Midbrain (tissue), 1 donor: ENCODE data around the gene CLIC6.
"Not testable (repeated sequence)": the region's sequence is repeated elsewhere in the genome, so short reads cannot be mapped to it uniquely, and the experiment has no call there.

Experiments
- DNase-seq: peaks from one replicate; lab custom pipeline; 2025; lab: John Stamatoyannopoulos, UW

Gene CLIC6

GRCh38 chr21:34651642-34652041, 17.2 kb upstream of the CLIC6 start:
- DNase-seq, result no peak

- DNase-seq, result no peak
Observed at GRCh38 chr21:34653522-34653921, 15.3 kb upstream of the CLIC6 start.

DNA sequence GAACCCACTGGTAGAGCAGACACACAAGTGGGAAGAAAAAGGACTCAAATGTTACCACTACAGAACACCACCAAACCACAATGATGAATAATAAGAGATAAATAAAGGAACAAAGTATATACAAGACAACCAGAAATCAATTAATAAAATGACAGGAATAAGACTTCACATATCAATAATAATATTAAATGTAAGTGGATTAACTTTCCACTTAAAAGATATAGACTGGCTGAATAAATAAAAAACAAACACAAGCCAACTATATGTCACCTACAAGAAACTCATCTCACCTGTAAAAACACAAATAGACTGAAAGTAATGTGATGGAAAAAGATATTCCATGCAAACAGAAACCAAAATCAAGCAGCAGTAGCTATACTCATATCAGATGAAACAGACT, 6.9 kb upstream of the CLIC6 start:
- no peak for DNase-seq

DNA sequence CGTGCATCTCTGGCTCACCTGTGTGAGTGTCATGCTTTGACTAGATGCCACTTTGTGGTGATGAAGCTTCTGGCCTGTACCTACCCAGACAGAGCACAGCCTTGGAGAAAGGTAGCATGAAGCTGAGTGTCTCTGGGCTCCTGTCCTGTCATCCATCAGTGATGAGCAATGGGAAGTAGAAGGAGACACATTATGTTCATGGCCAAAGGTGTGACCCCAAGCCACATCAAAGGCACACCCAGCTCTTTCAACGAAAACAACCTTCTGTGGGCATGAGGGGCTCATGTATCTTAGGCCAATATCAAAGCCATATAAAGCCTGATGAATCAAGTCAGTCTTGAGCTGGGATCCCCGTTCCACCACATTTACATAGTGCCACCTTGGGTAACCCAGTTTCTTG, 1.0 kb upstream of the CLIC6 start:
- no peak for DNase-seq

GRCh38 chr21:34669149-34669879, 520 bp downstream of the CLIC6 start:
- no peak for DNase-seq

DNA sequence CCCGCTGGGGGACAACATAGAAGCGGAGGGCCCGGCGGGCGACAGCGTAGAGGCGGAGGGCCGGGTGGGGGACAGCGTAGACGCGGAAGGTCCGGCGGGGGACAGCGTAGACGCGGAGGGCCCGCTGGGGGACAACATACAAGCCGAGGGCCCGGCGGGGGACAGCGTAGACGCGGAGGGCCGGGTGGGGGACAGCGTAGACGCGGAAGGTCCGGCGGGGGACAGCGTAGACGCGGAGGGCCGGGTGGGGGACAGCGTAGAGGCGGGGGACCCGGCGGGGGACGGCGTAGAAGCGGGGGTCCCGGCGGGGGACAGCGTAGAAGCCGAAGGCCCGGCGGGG, 1.1 kb downstream of the CLIC6 start:
- DNase-seq, result not testable (repeated sequence)

- no peak for DNase-seq
Observed at GRCh38 chr21:34670220-34670961, 1.6 kb downstream of the CLIC6 start.

GRCh38 chr21:34670962-34671348, 2.2 kb downstream of the CLIC6 start:
- DNase-seq, result no peak

- DNase-seq, result no peak
Observed at GRCh38 chr21:34671462-34671861, 2.7 kb downstream of the CLIC6 start.

GRCh38 chr21:34671891-34672290, 3.1 kb downstream of the CLIC6 start:
- DNase-seq, result no peak

DNA sequence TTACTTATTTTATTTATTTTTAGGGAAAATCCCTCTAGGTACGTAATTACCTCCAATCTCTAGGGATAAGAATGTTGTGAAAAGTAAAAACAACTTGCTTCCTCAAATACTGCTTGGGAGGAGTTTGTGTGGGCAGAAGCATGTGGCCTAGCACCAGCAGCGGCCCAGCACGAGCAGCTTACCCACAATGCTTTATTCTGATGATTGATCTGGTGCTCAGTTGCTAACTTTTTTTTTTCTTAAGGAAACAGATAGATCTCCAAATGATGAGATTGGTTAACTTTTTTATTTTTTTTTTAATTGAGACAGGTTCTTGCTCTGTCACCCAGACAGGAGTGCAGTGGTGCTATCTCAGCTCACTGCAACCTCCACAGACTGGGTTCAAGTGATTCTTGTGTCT, 4.2 kb downstream of the CLIC6 start:
- DNase-seq, result no peak

DNA sequence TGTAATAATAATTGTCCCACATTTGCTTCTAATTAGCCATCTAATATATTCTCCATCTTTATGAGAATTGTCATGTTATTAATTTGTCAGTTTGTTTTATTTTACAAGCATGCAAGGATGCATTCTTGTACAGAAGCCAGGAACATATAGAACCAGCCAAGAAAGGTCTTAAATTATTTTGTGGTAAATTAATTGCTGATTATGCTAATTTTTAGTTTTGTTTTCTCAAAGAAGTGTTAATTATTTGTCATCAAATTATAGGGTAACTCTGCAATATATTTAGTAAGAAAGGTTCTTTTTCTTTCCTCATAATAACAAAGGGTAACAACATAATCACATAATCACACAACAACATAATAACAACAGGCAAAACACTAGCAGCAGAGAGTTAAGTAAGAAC, 5.7 kb downstream of the CLIC6 start:
- DNase-seq, result no peak

DNA sequence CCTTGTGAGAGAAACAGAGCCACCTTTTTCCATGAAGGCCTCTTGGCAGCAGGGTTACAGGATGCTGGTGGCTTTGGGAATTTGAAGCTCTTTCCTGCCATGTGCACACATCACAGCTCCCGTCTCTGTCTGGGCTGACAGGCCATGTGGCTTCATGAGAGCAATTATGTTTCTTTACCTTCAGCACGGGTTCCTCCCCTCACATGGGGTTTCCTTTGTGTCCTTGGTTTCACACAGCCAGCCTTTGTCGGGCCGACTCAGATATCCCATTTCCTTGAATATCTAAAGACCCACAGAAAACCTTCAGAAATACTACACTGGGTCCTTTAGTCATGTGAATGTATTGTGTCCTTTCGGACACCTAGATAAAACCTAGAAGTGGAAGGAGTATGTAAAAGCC, 7.1 kb downstream of the CLIC6 start:
- no peak for DNase-seq

DNA sequence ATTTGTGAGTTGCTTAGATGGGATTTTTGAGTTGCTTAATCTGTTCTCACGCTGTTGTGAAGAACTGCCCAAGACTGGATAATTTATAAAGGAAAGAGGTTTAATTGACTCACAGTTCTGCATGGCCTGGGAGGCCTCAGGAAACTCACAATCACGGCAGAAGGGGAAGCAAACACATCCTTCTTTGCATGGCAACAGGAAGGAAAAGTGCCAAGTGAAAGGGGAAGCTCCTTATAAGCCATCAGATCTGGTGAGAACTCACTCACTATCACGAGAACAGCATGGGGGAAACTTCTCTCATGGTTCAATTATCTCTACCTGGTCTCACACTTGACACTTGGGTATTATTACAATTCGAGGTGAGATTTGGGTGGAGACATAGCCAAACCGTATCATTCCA, 10.3 kb downstream of the CLIC6 start:
- no peak for DNase-seq

GRCh38 chr21:34684174-34684876, 15.5 kb downstream of the CLIC6 start:
- no peak for DNase-seq

DNA sequence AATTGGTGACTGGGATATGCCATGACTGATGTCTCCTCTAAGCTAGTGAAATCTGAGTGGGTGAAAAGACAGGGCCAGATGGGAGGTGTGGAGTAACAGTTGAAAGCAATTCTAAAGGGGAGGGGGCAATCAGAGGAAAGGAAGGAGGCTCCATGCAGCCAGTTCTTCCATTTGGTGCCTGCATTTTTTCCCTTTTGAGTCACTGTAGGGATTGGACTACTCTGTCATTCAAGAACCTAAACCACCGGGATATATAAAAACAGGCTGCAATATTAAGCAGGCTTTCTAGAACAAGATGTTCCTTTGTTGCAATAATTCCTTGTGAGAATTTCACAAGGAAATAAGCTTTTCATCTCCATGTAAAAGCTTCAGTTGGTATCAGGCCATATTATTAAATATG, 18.3 kb downstream of the CLIC6 start:
- DNase-seq, result no peak

DNA sequence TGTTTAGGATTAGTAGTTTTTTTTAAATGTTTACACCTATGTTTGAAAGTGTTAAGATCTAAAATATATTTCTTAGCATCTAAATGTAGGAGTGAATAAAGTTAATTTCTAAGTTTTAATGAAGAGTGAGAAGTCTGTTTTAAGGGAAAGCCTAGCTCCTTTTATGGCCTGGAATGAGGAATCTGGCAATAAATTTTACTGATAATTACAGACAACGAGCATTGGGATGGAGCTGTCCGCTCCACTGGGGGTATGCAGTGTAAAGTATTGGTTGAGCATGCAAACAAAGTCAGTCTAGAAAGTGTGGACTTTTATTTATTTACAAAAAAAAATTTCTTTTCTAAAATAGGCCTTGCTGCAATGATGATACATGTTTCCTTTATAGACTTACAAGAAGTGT, 19.0 kb downstream of the CLIC6 start:
- DNase-seq, result no peak

DNA sequence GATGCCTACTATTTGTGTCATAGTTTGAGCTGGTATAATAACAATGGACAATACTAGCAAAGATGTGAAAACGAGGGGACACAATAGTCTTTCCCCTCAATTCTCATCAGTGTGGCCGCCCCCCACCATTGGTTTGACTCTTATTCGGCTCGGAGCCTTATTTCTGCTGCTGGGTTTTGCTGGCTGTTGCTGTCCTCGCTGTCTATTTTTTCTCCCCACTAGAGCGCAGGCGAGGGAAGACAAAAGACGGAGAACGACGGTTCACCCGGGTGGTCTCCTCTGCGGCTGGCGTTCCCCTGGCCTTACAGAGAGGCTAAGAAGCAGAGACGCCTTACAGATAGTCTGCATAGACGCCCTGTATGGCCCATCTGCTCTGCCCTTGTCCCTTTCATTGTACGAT, 19.4 kb downstream of the CLIC6 start:
- no peak for DNase-seq

DNA sequence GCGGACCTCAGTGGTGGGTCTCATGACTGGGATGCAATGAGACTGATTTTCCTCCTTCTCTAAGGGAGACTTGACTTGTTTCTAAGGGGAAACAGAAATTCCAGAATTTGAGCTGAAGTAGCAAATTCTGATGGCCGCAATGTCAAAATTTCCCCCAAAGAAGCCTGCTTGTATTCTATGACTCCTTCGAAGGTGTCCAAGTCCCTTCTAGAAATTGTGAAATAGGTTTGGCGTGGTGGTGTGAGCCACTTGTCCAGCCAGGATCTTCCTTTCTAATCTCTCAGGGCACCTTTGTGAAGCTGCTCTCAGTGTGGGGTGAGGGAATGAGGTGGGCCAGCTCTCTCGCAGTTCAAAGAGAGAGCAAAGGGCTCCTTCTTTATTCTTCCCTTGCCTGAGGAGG, 19.9 kb downstream of the CLIC6 start:
- DNase-seq, result no peak

DNA sequence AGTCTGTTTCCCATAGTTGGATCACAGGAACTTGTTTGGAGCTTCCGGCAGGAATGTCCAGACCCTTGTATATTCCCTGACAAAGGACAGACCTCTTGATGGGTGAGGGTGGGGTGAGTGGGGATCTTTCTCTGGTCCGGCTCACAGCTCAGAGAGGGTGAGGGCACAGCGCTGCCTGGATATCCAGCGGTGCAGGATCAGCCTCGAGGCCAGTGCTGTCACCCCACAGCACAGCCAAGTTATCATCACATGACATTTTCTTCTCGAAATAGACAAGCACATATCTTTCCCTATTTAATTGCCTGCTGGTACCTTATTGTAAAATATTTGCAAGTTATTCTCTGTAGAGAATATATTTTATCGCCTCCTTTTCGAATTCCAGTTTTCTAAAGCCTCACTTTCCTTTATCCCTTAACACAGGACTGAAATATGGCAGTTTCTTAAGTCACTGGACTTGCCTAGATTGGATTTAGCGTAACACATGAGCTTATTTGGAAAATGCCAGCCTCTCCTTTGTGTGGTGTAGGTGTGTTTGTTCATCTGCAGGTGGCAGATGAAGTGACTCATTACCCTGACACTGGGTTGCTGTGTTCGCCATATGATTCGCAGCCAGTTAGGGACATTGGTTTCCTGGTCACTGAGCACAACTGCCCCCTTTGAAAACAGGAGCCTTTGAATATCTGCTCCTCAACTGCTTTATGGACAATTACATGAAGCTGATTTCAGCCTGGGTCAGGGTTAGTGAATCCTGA, 21.4 kb downstream of the CLIC6 start:
- DNase-seq, result no peak

- no peak for DNase-seq
Observed at GRCh38 chr21:34690793-34691175, 22.0 kb downstream of the CLIC6 start.

- no peak for DNase-seq
Observed at GRCh38 chr21:34691390-34692032, 22.7 kb downstream of the CLIC6 start.
